Subcutaneous abdominal adipose tissue (tissue), 5 donors: ENCODE results near the gene XAGE2.

Source experiments
- H3K27ac ChIP-seq: one replicate; pipeline ENCODE4 v1.7.0; 2013; ENCODE audit warnings: low read depth, mild to moderate bottlenecking, inconsistent platforms, low read length, moderate library complexity
- H3K27me3 ChIP-seq, 5 donors: one replicate each; pipeline ENCODE4 v1.7.0; 2013; ENCODE audit warnings: low read length in 5 of 5, inconsistent platforms in 1 of 5; ENCODE audit not compliant: control insufficient read depth in 5 of 5, insufficient read depth in 4 of 5
- H3K36me3 ChIP-seq, 5 donors: one replicate each; pipeline ENCODE4 v1.7.0; 2013; ENCODE audit warnings: low read length in 5 of 5; ENCODE audit not compliant: control insufficient read depth in 5 of 5, insufficient read depth in 5 of 5
- H3K4me1 ChIP-seq, 5 donors: one replicate each; pipeline ENCODE4 v1.7.0; 2013; ENCODE audit warnings: low read length in 5 of 5, mild to moderate bottlenecking in 3 of 5, moderate library complexity in 1 of 5; ENCODE audit not compliant: control insufficient read depth in 5 of 5, insufficient read depth in 5 of 5
- H3K4me3 ChIP-seq, 5 donors: one replicate each; pipeline ENCODE4 v1.7.0; 2013; ENCODE audit warnings: low read length in 5 of 5, low read depth in 1 of 5
- H3K9ac ChIP-seq, 5 donors: one replicate each; pipeline ENCODE4 v1.7.0; 2013; ENCODE audit warnings: low read length in 5 of 5, mild to moderate bottlenecking in 4 of 5, moderate library complexity in 3 of 5
- H3K9me3 ChIP-seq, 5 donors: one replicate each; pipeline ENCODE4 v1.7.0; 2013; ENCODE audit warnings: low read length in 5 of 5; ENCODE audit not compliant: control insufficient read depth in 5 of 5
- donor health status: healthy.
- donor health status: healthy.
- donor health status: healthy.
- donor health status: healthy.
- donor health status: healthy.

XAGE2 gene

GRCh38 chrX:52422884-52423283, 54.1 kb downstream of the XAGE2 start:
- H3K27me3 ChIP-seq: peaks cover 0 to 20% (median 12%) of the 10 kb centered on the region in 5 donors

GRCh38 chrX:52424656-52425055, 55.8 kb downstream of the XAGE2 start:
- peaks cover 0 to 16% (median 9%) of the 10 kb centered on the region in 5 donors for H3K27me3 ChIP-seq
- no peak overlapping the region for H3K4me3 ChIP-seq
- H3K9ac ChIP-seq: no peak overlapping the region
- H3K9me3 ChIP-seq: no peaks in the 10 kb centered on the region
- peaks cover 0 to 3% (median 0%) of the 10 kb centered on the region in 5 donors for H3K4me1 ChIP-seq
- no peaks in the 10 kb centered on the region for H3K36me3 ChIP-seq
- no peak overlapping the region for H3K27ac ChIP-seq

More at GRCh38 chrX:52422884-52423283, 54.1 kb downstream of the XAGE2 start:
- Histone ChIP-seq H3K9me3 (no peaks in the 10 kb centered on the region), H3K4me3 (no peak overlapping the region), H3K36me3 (no peaks in the 10 kb centered on the region), H3K4me1 (peaks cover 0 to 3% (median 0%) of the 10 kb centered on the region in 5 donors), H3K27ac (no peak overlapping the region), H3K9ac (no peak overlapping the region)
